ENCODE data around the gene SAMD14.

DNA sequence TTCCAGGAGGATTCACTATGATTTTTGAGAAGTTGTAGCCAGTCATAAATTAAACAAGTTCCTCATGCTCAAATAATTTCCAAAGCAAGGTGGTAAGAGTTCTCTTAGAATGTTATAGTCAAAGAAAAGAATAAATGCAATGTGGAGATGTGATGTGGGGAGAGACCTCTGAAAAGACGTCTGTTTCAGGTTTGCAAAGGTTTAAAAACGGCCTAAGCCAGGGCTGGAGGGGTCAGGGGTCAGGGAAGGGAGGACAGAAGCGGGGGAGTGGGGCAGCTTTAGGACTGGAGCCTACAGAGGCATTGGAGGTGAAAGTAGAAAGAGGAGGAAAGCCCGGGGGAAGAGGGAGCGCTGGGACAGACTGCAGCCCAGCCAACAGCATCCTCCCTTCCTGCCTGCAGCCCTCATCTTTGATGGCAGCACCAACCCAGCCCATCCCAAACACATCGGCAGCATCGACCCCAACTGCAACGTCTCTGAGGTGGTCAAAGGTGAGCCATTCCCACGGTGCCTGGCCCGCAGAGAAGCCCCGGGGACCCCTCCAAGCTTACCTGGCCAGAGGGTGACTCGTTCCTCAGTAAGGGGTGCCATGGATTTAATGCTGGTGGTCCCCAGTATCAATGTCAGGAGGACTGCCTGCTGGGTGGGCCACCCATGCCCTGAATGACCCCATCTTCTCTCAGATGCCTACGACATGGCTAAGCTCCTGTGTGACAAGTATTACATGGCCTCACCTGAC lies 23.4 kb downstream of the SAMD14 start:
- TF ChIP-seq PAX5 (IDR thresholded peaks at IDR 0.05; ENCODE audit: borderline replicate concordance, low read depth, low read length): no peak
- TF ChIP-seq POLR2AphosphoS2 (IDR thresholded peaks at IDR 0.05; ENCODE audit: low read depth, low read length): no peak
- TF ChIP-seq, protein P1, sequence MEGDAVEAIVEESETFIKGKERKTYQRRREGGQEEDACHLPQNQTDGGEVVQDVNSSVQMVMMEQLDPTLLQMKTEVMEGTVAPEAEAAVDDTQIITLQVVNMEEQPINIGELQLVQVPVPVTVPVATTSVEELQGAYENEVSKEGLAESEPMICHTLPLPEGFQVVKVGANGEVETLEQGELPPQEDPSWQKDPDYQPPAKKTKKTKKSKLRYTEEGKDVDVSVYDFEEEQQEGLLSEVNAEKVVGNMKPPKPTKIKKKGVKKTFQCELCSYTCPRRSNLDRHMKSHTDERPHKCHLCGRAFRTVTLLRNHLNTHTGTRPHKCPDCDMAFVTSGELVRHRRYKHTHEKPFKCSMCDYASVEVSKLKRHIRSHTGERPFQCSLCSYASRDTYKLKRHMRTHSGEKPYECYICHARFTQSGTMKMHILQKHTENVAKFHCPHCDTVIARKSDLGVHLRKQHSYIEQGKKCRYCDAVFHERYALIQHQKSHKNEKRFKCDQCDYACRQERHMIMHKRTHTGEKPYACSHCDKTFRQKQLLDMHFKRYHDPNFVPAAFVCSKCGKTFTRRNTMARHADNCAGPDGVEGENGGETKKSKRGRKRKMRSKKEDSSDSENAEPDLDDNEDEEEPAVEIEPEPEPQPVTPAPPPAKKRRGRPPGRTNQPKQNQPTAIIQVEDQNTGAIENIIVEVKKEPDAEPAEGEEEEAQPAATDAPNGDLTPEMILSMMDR (IDR thresholded peaks at IDR 0.05 in 2 of 3, conservative IDR thresholded peaks at IDR 0.05 in 1 of 3; ENCODE audit: control insufficient read depth in 2 of 3, extremely low read depth in 1 of 3, insufficient read depth in 1 of 3, low read depth in 3 of 3, low read length in 3 of 3): no peak
- TF ChIP-seq, protein P2, sequence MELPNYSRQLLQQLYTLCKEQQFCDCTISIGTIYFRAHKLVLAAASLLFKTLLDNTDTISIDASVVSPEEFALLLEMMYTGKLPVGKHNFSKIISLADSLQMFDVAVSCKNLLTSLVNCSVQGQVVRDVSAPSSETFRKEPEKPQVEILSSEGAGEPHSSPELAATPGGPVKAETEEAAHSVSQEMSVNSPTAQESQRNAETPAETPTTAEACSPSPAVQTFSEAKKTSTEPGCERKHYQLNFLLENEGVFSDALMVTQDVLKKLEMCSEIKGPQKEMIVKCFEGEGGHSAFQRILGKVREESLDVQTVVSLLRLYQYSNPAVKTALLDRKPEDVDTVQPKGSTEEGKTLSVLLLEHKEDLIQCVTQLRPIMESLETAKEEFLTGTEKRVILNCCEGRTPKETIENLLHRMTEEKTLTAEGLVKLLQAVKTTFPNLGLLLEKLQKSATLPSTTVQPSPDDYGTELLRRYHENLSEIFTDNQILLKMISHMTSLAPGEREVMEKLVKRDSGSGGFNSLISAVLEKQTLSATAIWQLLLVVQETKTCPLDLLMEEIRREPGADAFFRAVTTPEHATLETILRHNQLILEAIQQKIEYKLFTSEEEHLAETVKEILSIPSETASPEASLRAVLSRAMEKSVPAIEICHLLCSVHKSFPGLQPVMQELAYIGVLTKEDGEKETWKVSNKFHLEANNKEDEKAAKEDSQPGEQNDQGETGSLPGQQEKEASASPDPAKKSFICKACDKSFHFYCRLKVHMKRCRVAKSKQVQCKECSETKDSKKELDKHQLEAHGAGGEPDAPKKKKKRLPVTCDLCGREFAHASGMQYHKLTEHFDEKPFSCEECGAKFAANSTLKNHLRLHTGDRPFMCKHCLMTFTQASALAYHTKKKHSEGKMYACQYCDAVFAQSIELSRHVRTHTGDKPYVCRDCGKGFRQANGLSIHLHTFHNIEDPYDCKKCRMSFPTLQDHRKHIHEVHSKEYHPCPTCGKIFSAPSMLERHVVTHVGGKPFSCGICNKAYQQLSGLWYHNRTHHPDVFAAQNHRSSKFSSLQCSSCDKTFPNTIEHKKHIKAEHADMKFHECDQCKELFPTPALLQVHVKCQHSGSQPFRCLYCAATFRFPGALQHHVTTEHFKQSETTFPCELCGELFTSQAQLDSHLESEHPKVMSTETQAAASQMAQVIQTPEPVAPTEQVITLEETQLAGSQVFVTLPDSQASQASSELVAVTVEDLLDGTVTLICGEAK (IDR thresholded peaks at IDR 0.05; ENCODE audit: borderline replicate concordance): no peak
- TF ChIP-seq EP300 (IDR thresholded peaks at IDR 0.05; ENCODE audit: borderline replicate concordance in 1 of 2, control insufficient read depth in 1 of 2, low read depth in 2 of 2, low read length in 2 of 2): no peak
- TF ChIP-seq GATAD2B (conservative IDR thresholded peaks at IDR 0.05; ENCODE audit: low read depth): no peak
- no peak for TF ChIP-seq TARDBP (IDR thresholded peaks at IDR 0.05; ENCODE audit: borderline replicate concordance)
- no peak for TF ChIP-seq GABPA (IDR thresholded peaks at IDR 0.05; ENCODE audit: low read depth)
- no peak for TF ChIP-seq CREB1 (IDR thresholded peaks at IDR 0.05; ENCODE audit: low read depth)
- TF ChIP-seq CEBPB (IDR thresholded peaks at IDR 0.05; ENCODE audit: borderline replicate concordance in 1 of 2, low read depth in 2 of 2, low read length in 2 of 2): no peak

Measured in GM12878 (cell line).